GM15510 (cell line): ENCODE measurements around the gene APOBEC3C.
A peak's percentile ranks its signal among the peaks of the same experiment; 100 is the strongest.

Experiments
- POLR2A ChIP-seq: IDR thresholded peaks from 3 replicates; pipeline ENCODE4 v1.6.1; 2011; ENCODE audit warnings: borderline replicate concordance; ENCODE audit not compliant: insufficient read length; ENCODE audit errors: extremely low read depth

Gene APOBEC3C

GRCh38 chr22:39013942-39014722 lies at the start of gene APOBEC3C:
APOBEC3C (plus strand) TSS chr22:39014257; CDS start chr22:39014363, 106 bp downstream.
- peak; percentile 70 for TF ChIP-seq POLR2A

GRCh38 chr22:38964306-38964705 lies 49.8 kb upstream of the APOBEC3C start:
- TF ChIP-seq POLR2A, result no peak

GRCh38 chr22:38964989-38965388 lies 49.1 kb upstream of the APOBEC3C start:
- TF ChIP-seq POLR2A, result no peak

- no peak for TF ChIP-seq POLR2A
Measured at GRCh38 chr22:38965614-38966379, 48.3 kb upstream of the APOBEC3C start.

GRCh38 chr22:38966380-38966702 lies 47.7 kb upstream of the APOBEC3C start:
- TF ChIP-seq POLR2A, result no peak

GRCh38 chr22:38966942-38967341 lies 47.1 kb upstream of the APOBEC3C start:
- TF ChIP-seq POLR2A, result no peak

GRCh38 chr22:38967451-38968450 lies 46.3 kb upstream of the APOBEC3C start:
- TF ChIP-seq POLR2A, result no peak

- no peak for TF ChIP-seq POLR2A
Measured at GRCh38 chr22:38968801-38969200, 45.3 kb upstream of the APOBEC3C start.

GRCh38 chr22:38970551-38970950 lies 43.5 kb upstream of the APOBEC3C start:
- TF ChIP-seq POLR2A, result no peak

GRCh38 chr22:38971202-38971601 lies 42.9 kb upstream of the APOBEC3C start:
- no peak for TF ChIP-seq POLR2A

GRCh38 chr22:38971791-38972190 lies 42.3 kb upstream of the APOBEC3C start:
- TF ChIP-seq POLR2A, result no peak

- TF ChIP-seq POLR2A, result no peak
Measured at GRCh38 chr22:38972558-38972957, 41.5 kb upstream of the APOBEC3C start.

GRCh38 chr22:38973289-38974169 lies 40.5 kb upstream of the APOBEC3C start:
- TF ChIP-seq POLR2A, result no peak

GRCh38 chr22:38974170-38974825 lies 39.8 kb upstream of the APOBEC3C start:
- TF ChIP-seq POLR2A, result no peak

- TF ChIP-seq POLR2A, result no peak
Measured at GRCh38 chr22:38974826-38975175, 39.3 kb upstream of the APOBEC3C start.
